ENCODE measurements around the gene PHTF2. TPM values are rescaled to one million over a fixed set of nuclear protein-coding genes. Genes with fewer than 3 reads are reported as not detected.

Gene PHTF2
- total and polyA plus RNA-seq, 4 donors = 5.1 to 37.1 (median 8.7) TPM

DNA sequence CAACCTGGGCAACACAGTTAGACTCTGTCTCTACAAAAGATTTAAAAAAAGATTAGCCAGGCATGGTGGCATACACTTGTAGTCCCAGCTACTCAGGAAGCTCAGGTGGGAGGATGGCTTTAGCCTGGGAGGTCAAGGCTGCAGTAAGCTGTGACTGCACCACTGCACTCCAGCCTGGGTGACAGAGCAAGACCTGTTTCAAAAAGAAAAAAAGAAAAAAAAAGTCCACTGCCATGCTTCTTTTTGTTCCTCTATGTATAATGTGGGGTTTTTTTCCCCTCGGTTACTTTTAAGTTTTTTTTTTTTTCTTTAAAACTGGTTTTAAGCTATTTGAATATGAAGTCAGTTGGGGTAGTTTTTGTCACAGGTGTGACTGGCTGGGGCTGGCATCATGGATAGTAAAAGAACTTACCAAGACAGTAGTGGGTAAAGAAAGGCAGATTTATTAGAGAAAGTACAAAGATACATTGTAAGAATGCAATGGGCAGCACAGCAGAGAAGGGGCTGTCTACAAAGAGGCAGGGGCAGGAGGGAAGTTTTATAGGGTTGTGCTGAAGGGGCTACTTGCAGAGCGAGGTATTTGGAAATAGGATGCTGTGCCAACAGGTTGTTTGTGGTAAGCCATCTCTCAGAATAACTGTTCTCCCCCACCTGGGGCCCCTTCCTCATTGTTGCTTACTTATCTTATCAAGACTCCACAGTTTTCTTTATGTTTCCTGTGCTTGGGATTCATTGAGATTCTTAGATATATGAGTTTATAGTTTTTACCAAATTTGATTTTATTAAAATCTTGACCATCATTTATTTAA, 177.3 kb downstream of the PHTF2 start:
- ATAC-seq (ENCODE audit: insufficient read depth, low FRiP score) = no peak
- TF ChIP-seq, protein P1, sequence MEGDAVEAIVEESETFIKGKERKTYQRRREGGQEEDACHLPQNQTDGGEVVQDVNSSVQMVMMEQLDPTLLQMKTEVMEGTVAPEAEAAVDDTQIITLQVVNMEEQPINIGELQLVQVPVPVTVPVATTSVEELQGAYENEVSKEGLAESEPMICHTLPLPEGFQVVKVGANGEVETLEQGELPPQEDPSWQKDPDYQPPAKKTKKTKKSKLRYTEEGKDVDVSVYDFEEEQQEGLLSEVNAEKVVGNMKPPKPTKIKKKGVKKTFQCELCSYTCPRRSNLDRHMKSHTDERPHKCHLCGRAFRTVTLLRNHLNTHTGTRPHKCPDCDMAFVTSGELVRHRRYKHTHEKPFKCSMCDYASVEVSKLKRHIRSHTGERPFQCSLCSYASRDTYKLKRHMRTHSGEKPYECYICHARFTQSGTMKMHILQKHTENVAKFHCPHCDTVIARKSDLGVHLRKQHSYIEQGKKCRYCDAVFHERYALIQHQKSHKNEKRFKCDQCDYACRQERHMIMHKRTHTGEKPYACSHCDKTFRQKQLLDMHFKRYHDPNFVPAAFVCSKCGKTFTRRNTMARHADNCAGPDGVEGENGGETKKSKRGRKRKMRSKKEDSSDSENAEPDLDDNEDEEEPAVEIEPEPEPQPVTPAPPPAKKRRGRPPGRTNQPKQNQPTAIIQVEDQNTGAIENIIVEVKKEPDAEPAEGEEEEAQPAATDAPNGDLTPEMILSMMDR (IDR thresholded peaks at IDR 0.05; ENCODE audit: control extremely low read depth, extremely low read depth) = no peak
- WGBS, 2 donors = 34 to 63% methylated on average over 2 of the region's 2 CpGs
- Histone ChIP-seq H3K27ac (ENCODE audit: low read depth in 1 of 2, low read length in 1 of 2) (no peak overlapping the region), H3K9me3 (ENCODE audit: control insufficient read depth in 4 of 4, insufficient read depth in 3 of 4, low read length in 3 of 4) (no peaks in the 10 kb centered on the region), H3K9ac (ENCODE audit: insufficient read depth in 1 of 2, low read length in 2 of 2) (no peak overlapping the region), H3K36me3 (ENCODE audit: control insufficient read depth in 4 of 4, insufficient read depth in 4 of 4, low read length in 4 of 4) (no peaks in the 10 kb centered on the region), H3K27me3 (ENCODE audit: control insufficient read depth in 3 of 3, insufficient read depth in 3 of 3, low read length in 2 of 3) (no peaks in the 10 kb centered on the region), H3K4me3 (no peak overlapping the region), H3K4me1 (ENCODE audit: control insufficient read depth in 5 of 5, insufficient read depth in 5 of 5, low read length in 5 of 5) (no peaks in the 10 kb centered on the region)
- DNase-seq = no peak

DNA sequence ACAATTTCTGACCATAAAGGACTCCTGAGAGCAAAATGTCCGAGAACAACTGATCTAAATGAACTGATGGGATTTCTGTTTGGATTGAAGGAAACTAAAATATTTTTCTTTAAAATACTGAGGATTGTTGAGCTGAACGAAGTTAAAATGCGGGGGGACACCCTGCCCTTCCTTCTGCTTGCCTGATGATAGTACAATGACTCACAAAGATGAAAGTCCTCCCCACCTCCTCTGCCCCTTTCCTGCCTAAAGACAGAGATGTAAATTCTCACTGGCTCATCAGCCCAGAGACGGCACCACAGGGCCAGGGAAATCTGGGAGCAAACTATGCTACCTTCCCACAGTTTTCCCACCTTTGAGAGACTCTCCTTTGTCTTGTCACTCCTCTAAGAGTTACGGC, 180.6 kb downstream of the PHTF2 start:
- ATAC-seq (ENCODE audit: insufficient read depth, low FRiP score) (no peak), DNase-seq (no peak)
- no peak overlapping the region for H3K9ac ChIP-seq (ENCODE audit: insufficient read depth in 1 of 2, low read length in 2 of 2)
- no peaks in the 10 kb centered on the region for H3K27me3 ChIP-seq (ENCODE audit: control insufficient read depth in 3 of 3, insufficient read depth in 3 of 3, low read length in 2 of 3)
- H3K4me3 ChIP-seq = no peak overlapping the region
- no peak overlapping the region for H3K27ac ChIP-seq (ENCODE audit: low read depth in 1 of 2, low read length in 1 of 2)
- no peaks in the 10 kb centered on the region for H3K36me3 ChIP-seq (ENCODE audit: control insufficient read depth in 4 of 4, insufficient read depth in 4 of 4, low read length in 4 of 4)
- TF ChIP-seq, protein P1 (IDR thresholded peaks at IDR 0.05; ENCODE audit: control extremely low read depth, extremely low read depth) = no peak
- peaks cover 0 to 3% (median 0%) of the 10 kb centered on the region in 4 donors for H3K9me3 ChIP-seq (ENCODE audit: control insufficient read depth in 4 of 4, insufficient read depth in 3 of 4, low read length in 3 of 4)
- 63 to 84% methylated on average over 5 of the region's 5 CpGs for WGBS, 2 donors
- H3K4me1 ChIP-seq (ENCODE audit: control insufficient read depth in 5 of 5, insufficient read depth in 5 of 5, low read length in 5 of 5) = no peaks in the 10 kb centered on the region

DNA sequence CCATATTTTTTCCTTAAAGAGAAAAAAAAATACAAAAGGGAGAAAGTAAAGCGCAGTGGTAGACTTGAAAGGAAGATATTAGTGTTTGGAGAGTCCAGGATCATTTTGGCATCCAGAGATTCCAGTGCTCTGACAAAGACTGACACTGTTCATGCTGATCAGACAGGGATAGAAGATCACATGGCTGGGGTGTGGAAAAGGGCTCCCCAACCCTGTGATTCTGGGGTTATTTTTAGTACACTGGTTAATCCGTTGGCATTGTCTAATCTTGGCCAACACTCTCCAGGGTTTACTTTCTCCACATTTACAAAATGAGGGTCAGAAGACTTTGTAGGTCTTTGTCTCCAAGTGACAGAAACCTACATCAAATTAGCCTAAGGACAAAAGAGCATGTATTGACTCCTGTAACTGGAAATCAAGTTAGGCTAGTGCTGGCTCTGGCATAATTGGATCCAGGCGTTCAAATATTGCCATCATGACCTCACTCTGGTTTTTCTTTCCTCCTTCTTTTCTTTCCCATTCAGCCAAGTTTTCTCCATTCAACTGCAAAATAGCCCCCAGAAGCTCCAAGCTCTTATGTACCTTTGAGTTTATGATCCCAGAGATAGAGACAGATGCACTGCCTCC, 181.6 kb downstream of the PHTF2 start:
- TF ChIP-seq, protein P1 (IDR thresholded peaks at IDR 0.05; ENCODE audit: control extremely low read depth, extremely low read depth) = no peak
- H3K9ac ChIP-seq (ENCODE audit: insufficient read depth in 1 of 2, low read length in 2 of 2) = no peak overlapping the region
- H3K9me3 ChIP-seq (ENCODE audit: control insufficient read depth in 4 of 4, insufficient read depth in 3 of 4, low read length in 3 of 4) = peaks cover 0 to 3% (median 0%) of the 10 kb centered on the region in 4 donors
- DNase-seq (no peak), ATAC-seq (ENCODE audit: insufficient read depth, low FRiP score) (no peak)
- H3K4me3 ChIP-seq = no peak overlapping the region
- 64 to 71% methylated on average over 3 of the region's 3 CpGs for WGBS, 2 donors
- H3K4me1 ChIP-seq (ENCODE audit: control insufficient read depth in 5 of 5, insufficient read depth in 5 of 5, low read length in 5 of 5) = no peaks in the 10 kb centered on the region
- no peaks in the 10 kb centered on the region for H3K36me3 ChIP-seq (ENCODE audit: control insufficient read depth in 4 of 4, insufficient read depth in 4 of 4, low read length in 4 of 4)
- no peak overlapping the region for H3K27ac ChIP-seq (ENCODE audit: low read depth in 1 of 2, low read length in 1 of 2)
- H3K27me3 ChIP-seq (ENCODE audit: control insufficient read depth in 3 of 3, insufficient read depth in 3 of 3, low read length in 2 of 3) = no peaks in the 10 kb centered on the region

Data from lung (tissue), 12 donors.